ENCODE measurements around the gene IBTK. TPM values are rescaled to one million over a fixed set of nuclear protein-coding genes. Genes with fewer than 3 reads are reported as not detected.
"Not testable (repeated sequence)": the region's sequence is repeated elsewhere in the genome, so short reads cannot be mapped to it uniquely, and the experiment has no call there.

The IBTK gene
- total RNA-seq, 1 experiment from 2014 or later = 25.9 TPM

- CTCF ChIA-PET = no interaction called here
- no peaks in the 10 kb centered on the region for H4K20me1 ChIP-seq (ENCODE audit: insufficient read depth)
- H2AFZ ChIP-seq = no peak overlapping the region
- no peaks in the 10 kb centered on the region for H3F3A ChIP-seq (ENCODE audit: insufficient read depth, low read depth)
- intact Hi-C loops (cut with micrococcal nuclease; ENCODE audit: unreplicated experiment) = no loop called here
- no peaks in the 10 kb centered on the region for H3K9me2 ChIP-seq (ENCODE audit: insufficient read depth)
- no peaks in the 10 kb centered on the region for H3K79me2 ChIP-seq (ENCODE audit: low read depth)
- no peaks in the 10 kb centered on the region for H3K27me3 ChIP-seq (ENCODE audit: insufficient read depth, low read depth)
- peaks cover 17% of the 10 kb centered on the region for H3K36me3 ChIP-seq (ENCODE audit: low read depth)
- POLR2A ChIA-PET (ENCODE audit: unreplicated experiment) = no interaction called here
- H3K4me2 ChIP-seq = no peak overlapping the region
- H3K27ac ChIP-seq = no peak overlapping the region
- H3K4me3 ChIP-seq = no peak overlapping the region
- TF ChIP-seq EZH2 (IDR thresholded peaks at IDR 0.05; ENCODE audit: low read depth) (no peak), CTCF (conservative IDR thresholded peaks at IDR 0.05) (no peak)
- no TSS peak for BruUV-seq (replicated peaks)
- H3K9me3 ChIP-seq (ENCODE audit: insufficient read depth, low read depth) = no peaks in the 10 kb centered on the region
- H3K4me1 ChIP-seq (replicated peaks; ENCODE audit: insufficient read depth) = no peaks in the 10 kb centered on the region
- no peak for DNase-seq
These were observed 49.8 kb downstream of the IBTK start for GRCh38 chr6:82197784-82198183.

- H3K27me3 ChIP-seq (ENCODE audit: insufficient read depth, low read depth); H3K4me1 ChIP-seq (replicated peaks; ENCODE audit: insufficient read depth); H3K9me3 ChIP-seq (ENCODE audit: insufficient read depth, low read depth); H3K4me3 ChIP-seq; H3F3A ChIP-seq (ENCODE audit: insufficient read depth, low read depth); H3K4me2 ChIP-seq; BruUV-seq (replicated peaks); H3K27ac ChIP-seq; H3K79me2 ChIP-seq (ENCODE audit: low read depth); H3K9me2 ChIP-seq (ENCODE audit: insufficient read depth); POLR2A ChIA-PET (ENCODE audit: unreplicated experiment); H2AFZ ChIP-seq; H4K20me1 ChIP-seq (ENCODE audit: insufficient read depth); DNase-seq; intact Hi-C loops (cut with micrococcal nuclease; ENCODE audit: unreplicated experiment): not testable (repeated sequence)
- CTCF ChIA-PET = interaction anchor here (0.6 kb wide), 1 partner anchor 33 kb away, joined by 4 read pairs; no protein-coding TSS in a partner anchor
- H3K36me3 ChIP-seq (ENCODE audit: low read depth) = peaks cover 17% of the 10 kb centered on the region
These were observed 50.3 kb downstream of the IBTK start for GRCh38 chr6:82197245-82197644.

GRCh38 chr6:82196161-82196560 is 51.4 kb downstream of the IBTK start:
- intact Hi-C loops (cut with micrococcal nuclease; ENCODE audit: unreplicated experiment) = no loop called here
- no peaks in the 10 kb centered on the region for H3K9me2 ChIP-seq (ENCODE audit: insufficient read depth)
- no peaks in the 10 kb centered on the region for H3F3A ChIP-seq (ENCODE audit: insufficient read depth, low read depth)
- H4K20me1 ChIP-seq (ENCODE audit: insufficient read depth) = no peaks in the 10 kb centered on the region
- DNase-seq = no peak
- H3K27me3 ChIP-seq (ENCODE audit: insufficient read depth, low read depth) = no peaks in the 10 kb centered on the region
- H3K9me3 ChIP-seq (ENCODE audit: insufficient read depth, low read depth) = no peaks in the 10 kb centered on the region
- peaks cover 17% of the 10 kb centered on the region for H3K36me3 ChIP-seq (ENCODE audit: low read depth)
- no peak overlapping the region for H3K4me2 ChIP-seq
- no TSS peak for BruUV-seq (replicated peaks)
- TF ChIP-seq EZH2 (IDR thresholded peaks at IDR 0.05; ENCODE audit: low read depth) (no peak), CTCF (conservative IDR thresholded peaks at IDR 0.05) (no peak)
- H3K27ac ChIP-seq = no peak overlapping the region
- CTCF ChIA-PET = no interaction called here
- H3K4me3 ChIP-seq = no peak overlapping the region
- H2AFZ ChIP-seq = no peak overlapping the region
- H3K4me1 ChIP-seq (replicated peaks; ENCODE audit: insufficient read depth) = no peaks in the 10 kb centered on the region
- no peaks in the 10 kb centered on the region for H3K79me2 ChIP-seq (ENCODE audit: low read depth)
- POLR2A ChIA-PET (ENCODE audit: unreplicated experiment) = no interaction called here

- CTCF ChIA-PET = no interaction called here
- Histone ChIP-seq H3K9me2 (ENCODE audit: insufficient read depth) (no peaks in the 10 kb centered on the region), H3K4me1 (replicated peaks; ENCODE audit: insufficient read depth) (no peaks in the 10 kb centered on the region), H3K79me2 (ENCODE audit: low read depth) (no peaks in the 10 kb centered on the region), H3K9me3 (ENCODE audit: insufficient read depth, low read depth) (no peaks in the 10 kb centered on the region), H3K4me2 (no peak overlapping the region), H4K20me1 (ENCODE audit: insufficient read depth) (no peaks in the 10 kb centered on the region), H3K27ac (no peak overlapping the region), H3K27me3 (ENCODE audit: insufficient read depth, low read depth) (no peaks in the 10 kb centered on the region), H2AFZ (no peak overlapping the region), H3K4me3 (no peak overlapping the region), H3F3A (ENCODE audit: insufficient read depth, low read depth) (no peaks in the 10 kb centered on the region), H3K36me3 (ENCODE audit: low read depth) (peaks cover 17% of the 10 kb centered on the region)
- POLR2A ChIA-PET (ENCODE audit: unreplicated experiment) = no interaction called here
- DNase-seq = no peak
- intact Hi-C loops (cut with micrococcal nuclease; ENCODE audit: unreplicated experiment) = no loop called here
- TF ChIP-seq EZH2 (IDR thresholded peaks at IDR 0.05; ENCODE audit: low read depth) (no peak), CTCF (conservative IDR thresholded peaks at IDR 0.05) (no peak)
- BruUV-seq (replicated peaks) = no TSS peak
These were observed 51.9 kb downstream of the IBTK start for GRCh38 chr6:82195619-82196018.
